HG02981 (cell line): ENCODE results near the gene PCSK6.
"Not testable (repeated sequence)": the region's sequence is repeated elsewhere in the genome, so short reads cannot be mapped to it uniquely, and the experiment has no call there.

Source experiments
- ATAC-seq: cut with Tn5 transposase; IDR thresholded peaks from one replicate; pipeline ENCODE4 v1.9.1; 2021; ENCODE audit warnings: mild to moderate bottlenecking, moderate library complexity; ENCODE audit not compliant: unreplicated experiment

Gene PCSK6

GRCh38 chr15:101362359-101362758, 127.1 kb downstream of the PCSK6 start:
- ATAC-seq = no peak

- ATAC-seq = no peak
Measured at GRCh38 chr15:101361418-101361817, 128.1 kb downstream of the PCSK6 start.

GRCh38 chr15:101359365-101359947, 130.1 kb downstream of the PCSK6 start:
- no peak for ATAC-seq

GRCh38 chr15:101358895-101359294, 130.6 kb downstream of the PCSK6 start:
- no peak for ATAC-seq

GRCh38 chr15:101357885-101358284, 131.6 kb downstream of the PCSK6 start:
- no peak for ATAC-seq

- ATAC-seq = no peak
Measured at GRCh38 chr15:101357333-101357732, 132.2 kb downstream of the PCSK6 start.

GRCh38 chr15:101356512-101357172, 132.9 kb downstream of the PCSK6 start:
- not testable (repeated sequence) for ATAC-seq

- ATAC-seq = no peak
Measured at GRCh38 chr15:101355678-101356464, 133.6 kb downstream of the PCSK6 start.

GRCh38 chr15:101354891-101355623, 134.4 kb downstream of the PCSK6 start:
- no peak for ATAC-seq

- no peak for ATAC-seq
Measured at GRCh38 chr15:101353240-101353639, 136.3 kb downstream of the PCSK6 start.

- ATAC-seq = no peak
Measured at GRCh38 chr15:101351736-101352135, 137.8 kb downstream of the PCSK6 start.

- no peak for ATAC-seq
Measured at GRCh38 chr15:101349047-101349951, 140.2 kb downstream of the PCSK6 start.

GRCh38 chr15:101348643-101349042, 140.9 kb downstream of the PCSK6 start:
- ATAC-seq = no peak

- ATAC-seq = no peak
Measured at GRCh38 chr15:101348015-101348414, 141.5 kb downstream of the PCSK6 start.

GRCh38 chr15:101347454-101347853, 142.1 kb downstream of the PCSK6 start:
- no peak for ATAC-seq

GRCh38 chr15:101346928-101347327, 142.6 kb downstream of the PCSK6 start:
- ATAC-seq = no peak

GRCh38 chr15:101342056-101342455, 147.5 kb downstream of the PCSK6 start:
- no peak for ATAC-seq

- ATAC-seq = no peak
Measured at GRCh38 chr15:101338502-101339057, 150.9 kb downstream of the PCSK6 start.

GRCh38 chr15:101337976-101338375, 151.5 kb downstream of the PCSK6 start:
- no peak for ATAC-seq
